HepG2 (cell line): Measurements from ENCODE around the gene FAM120C. TPM values are rescaled to one million over a fixed set of nuclear protein-coding genes. Genes with fewer than 3 reads are reported as not detected.

Source experiments
- ASH2L ChIP-seq: fragments of 300-600, 200-600 bp; sonication (generic); IDR thresholded peaks from 2 replicates; pipeline ENCODE4 v1.7.0; 2017; ENCODE audit warnings: low read depth, mild to moderate bottlenecking, moderate library complexity, mixed read lengths, low read length; ENCODE audit not compliant: insufficient read length
- HMG20B ChIP-seq: conservative IDR thresholded peaks from 2 replicates; pipeline ENCODE4 v1.6.1; 2016; ENCODE audit warnings: missing genetic modification reagents, missing compliant biosample characterization
- MEF2D ChIP-seq: sonication (generic); formaldehyde crosslinking; IDR thresholded peaks from 2 replicates; pipeline ENCODE4 v1.5.1; 2020; ENCODE audit warnings: mild to moderate bottlenecking, missing genetic modification reagents
- NONO ChIP-seq, 2 experiments: fragments of 450-650 bp in 1 of 2; sonication (generic) in 1 of 2; formaldehyde crosslinking in 1 of 2; IDR thresholded peaks in 1 of 2; conservative IDR thresholded peaks in 1 of 2; 2 replicates each; pipeline versions ENCODE4 v1.6.1 to v1.8.0; 2017 to 2022; ENCODE audit warnings: mild to moderate bottlenecking in 1 of 2, missing genetic modification reagents in 1 of 2, moderate library complexity in 1 of 2
- POLR2G ChIP-seq: fragments of 200-400 bp; formaldehyde crosslinking; IDR thresholded peaks from 2 replicates; pipeline ENCODE4 v1.6.1; 2018; ENCODE audit warnings: mild to moderate bottlenecking, low read depth, low read length, moderate library complexity
- SP4 ChIP-seq: sonication (generic); formaldehyde crosslinking; IDR thresholded peaks from 2 replicates; pipeline ENCODE4 v1.8.1; 2023; ENCODE audit warnings: mild to moderate bottlenecking, missing genetic modification reagents
- TRIM22 ChIP-seq: fragments of 450-650 bp; IDR thresholded peaks from 2 replicates; pipeline ENCODE4 v1.6.1; 2017
- XRCC5 ChIP-seq: fragments of 200-400 bp; formaldehyde crosslinking; optimal IDR thresholded peaks from 2 replicates; pipeline ENCODE3; 2017; ENCODE audit warnings: mild to moderate bottlenecking, low read length
- ZBTB38 ChIP-seq: sonication (generic); formaldehyde crosslinking; IDR thresholded peaks from 2 replicates; pipeline ENCODE4 v1.5.1; 2020; ENCODE audit warnings: mild to moderate bottlenecking, missing genetic modification reagents
- ZHX2 ChIP-seq, 2 experiments: sonication (generic) in 1 of 2; formaldehyde crosslinking in 1 of 2; IDR thresholded peaks; 2 replicates each; pipeline versions ENCODE4 v1.6.1 to v1.9.0; 2014 to 2022; ENCODE audit warnings: antibody characterized with exemption in 1 of 2, borderline replicate concordance in 1 of 2, inconsistent platforms in 1 of 2, low read depth in 1 of 2, missing genetic modification reagents in 1 of 2
- ZNF331 ChIP-seq: sonication (generic); formaldehyde crosslinking; IDR thresholded peaks from 2 replicates; pipeline ENCODE4 v1.4.0; 2020; ENCODE audit warnings: missing genetic modification reagents
- ZNF660 ChIP-seq: sonication (generic); formaldehyde crosslinking; IDR thresholded peaks from 2 replicates; pipeline ENCODE4 v1.5.1; 2020; ENCODE audit warnings: mild to moderate bottlenecking, low read depth, missing genetic modification reagents, borderline replicate concordance
- ZNF75D ChIP-seq: sonication (generic); formaldehyde crosslinking; IDR thresholded peaks from 2 replicates; pipeline ENCODE4 v1.8.1; 2023; ENCODE audit warnings: missing genetic modification reagents, mild to moderate bottlenecking, borderline replicate concordance
- polyA plus RNA-seq, 8 experiments: library from polyadenylated mRNA; depleted of rRNA in 3 of 8; stranded (reverse) in 7 of 8; unstranded in 1 of 8; fragments of >200 nt; fragmentation: Illumina TruSeq in 4 of 8; extraction: Trizol in 4 of 8; gene quantifications; 2 replicates each; pipeline versions ENCODE4 v1.2.1 to v1.2.3, GENCODE V29; 2011 to 2016; ENCODE audit warnings: low read depth in 4 of 8, missing spikeins in 1 of 8, mixed read lengths in 1 of 8; ENCODE audit not compliant: insufficient read depth in 1 of 8
- total RNA-seq, 5 experiments: library from RNA; depleted of rRNA; stranded (reverse); fragments of >200 nt; fragmentation: Illumina TruSeq; extraction: Trizol; gene quantifications; 2 replicates each; pipeline ENCODE4 v1.2.3, GENCODE V29; 2016; ENCODE audit warnings: low read depth in 1 of 5
- TF ChIP-seq, protein P1 (sequence below): sonication (generic); formaldehyde crosslinking; IDR thresholded peaks from 2 replicates; pipeline ENCODE4 v1.4.0; 2020; ENCODE audit warnings: missing genetic modification reagents, borderline replicate concordance
- TF ChIP-seq, protein P2 (sequence below): IDR thresholded peaks from 2 replicates; pipeline ENCODE4 v1.6.1; 2018; ENCODE audit warnings: missing genetic modification reagents

Gene FAM120C
- total and polyA plus RNA-seq, 2 of the 13 experiments (the other 11 are each of a cell fraction or from before 2014, with no cell fraction given), result 4.6 to 7.4 TPM

- TF ChIP-seq NONO (IDR thresholded peaks at IDR 0.05) (no peak), NONO (CRISPR knock-in tag; conservative IDR thresholded peaks at IDR 0.05) (no peak), ZNF331 (CRISPR knock-in tag) (no peak), TRIM22 (no peak), HMG20B (CRISPR knock-in tag) (no peak), ZBTB38 (no peak), ZHX2 (IDR thresholded peaks at IDR 0.05; ENCODE audit: low read depth) (no peak), ZHX2 (CRISPR knock-in tag; IDR thresholded peaks at IDR 0.05; ENCODE audit: borderline replicate concordance) (no peak), SP4 (CRISPR knock-in tag) (no peak), XRCC5 (peak; percentile 48), ZNF75D (no peak), MEF2D (CRISPR knock-in tag) (no peak), ZNF660 (CRISPR knock-in tag) (no peak), POLR2G (0 out of 2 replicates have a peak, but pooled peaks have one; percentile 59), ASH2L (peak; percentile 40)
- TF ChIP-seq, protein P1, sequence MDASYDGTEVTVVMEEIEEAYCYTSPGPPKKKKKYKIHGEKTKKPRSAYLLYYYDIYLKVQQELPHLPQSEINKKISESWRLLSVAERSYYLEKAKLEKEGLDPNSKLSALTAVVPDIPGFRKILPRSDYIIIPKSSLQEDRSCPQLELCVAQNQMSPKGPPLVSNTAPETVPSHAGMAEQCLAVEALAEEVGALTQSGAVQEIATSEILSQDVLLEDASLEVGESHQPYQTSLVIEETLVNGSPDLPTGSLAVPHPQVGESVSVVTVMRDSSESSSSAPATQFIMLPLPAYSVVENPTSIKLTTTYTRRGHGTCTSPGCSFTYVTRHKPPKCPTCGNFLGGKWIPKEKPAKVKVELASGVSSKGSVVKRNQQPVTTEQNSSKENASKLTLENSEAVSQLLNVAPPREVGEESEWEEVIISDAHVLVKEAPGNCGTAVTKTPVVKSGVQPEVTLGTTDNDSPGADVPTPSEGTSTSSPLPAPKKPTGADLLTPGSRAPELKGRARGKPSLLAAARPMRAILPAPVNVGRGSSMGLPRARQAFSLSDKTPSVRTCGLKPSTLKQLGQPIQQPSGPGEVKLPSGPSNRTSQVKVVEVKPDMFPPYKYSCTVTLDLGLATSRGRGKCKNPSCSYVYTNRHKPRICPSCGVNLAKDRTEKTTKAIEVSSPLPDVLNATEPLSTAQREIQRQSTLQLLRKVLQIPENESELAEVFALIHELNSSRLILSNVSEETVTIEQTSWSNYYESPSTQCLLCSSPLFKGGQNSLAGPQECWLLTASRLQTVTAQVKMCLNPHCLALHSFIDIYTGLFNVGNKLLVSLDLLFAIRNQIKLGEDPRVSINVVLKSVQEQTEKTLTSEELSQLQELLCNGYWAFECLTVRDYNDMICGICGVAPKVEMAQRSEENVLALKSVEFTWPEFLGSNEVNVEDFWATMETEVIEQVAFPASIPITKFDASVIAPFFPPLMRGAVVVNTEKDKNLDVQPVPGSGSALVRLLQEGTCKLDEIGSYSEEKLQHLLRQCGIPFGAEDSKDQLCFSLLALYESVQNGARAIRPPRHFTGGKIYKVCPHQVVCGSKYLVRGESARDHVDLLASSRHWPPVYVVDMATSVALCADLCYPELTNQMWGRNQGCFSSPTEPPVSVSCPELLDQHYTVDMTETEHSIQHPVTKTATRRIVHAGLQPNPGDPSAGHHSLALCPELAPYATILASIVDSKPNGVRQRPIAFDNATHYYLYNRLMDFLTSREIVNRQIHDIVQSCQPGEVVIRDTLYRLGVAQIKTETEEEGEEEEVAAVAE, result no peak
- TF ChIP-seq, protein P2, sequence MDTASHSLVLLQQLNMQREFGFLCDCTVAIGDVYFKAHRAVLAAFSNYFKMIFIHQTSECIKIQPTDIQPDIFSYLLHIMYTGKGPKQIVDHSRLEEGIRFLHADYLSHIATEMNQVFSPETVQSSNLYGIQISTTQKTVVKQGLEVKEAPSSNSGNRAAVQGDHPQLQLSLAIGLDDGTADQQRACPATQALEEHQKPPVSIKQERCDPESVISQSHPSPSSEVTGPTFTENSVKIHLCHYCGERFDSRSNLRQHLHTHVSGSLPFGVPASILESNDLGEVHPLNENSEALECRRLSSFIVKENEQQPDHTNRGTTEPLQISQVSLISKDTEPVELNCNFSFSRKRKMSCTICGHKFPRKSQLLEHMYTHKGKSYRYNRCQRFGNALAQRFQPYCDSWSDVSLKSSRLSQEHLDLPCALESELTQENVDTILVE (CRISPR knock-in tag), result no peak
Observed at GRCh38 chrX:54182864-54183613, at the start of gene FAM120C (continued).
